ENCODE results near the gene PLEKHM1.

PLEKHM1 gene

GRCh38 chr17:45411348-45412105 is 79.0 kb downstream of the PLEKHM1 start:
- no peak overlapping the region for H2AFZ ChIP-seq (ENCODE audit: low read depth, low read length)
- no peak overlapping the region for H2BK12ac ChIP-seq (ENCODE audit: low read length in 2 of 2)
- H2BK5ac ChIP-seq (ENCODE audit: low read depth, low read length, poor library complexity, severe bottlenecking) = no peak overlapping the region
- H3K79me1 ChIP-seq (replicated peaks; ENCODE audit: low read length, poor library complexity, severe bottlenecking) = peaks cover 2% of the 10 kb centered on the region
- no peak overlapping the region for H3K9ac ChIP-seq (ENCODE audit: low read length)
- no peak overlapping the region for H2BK15ac ChIP-seq (ENCODE audit: low read depth, poor library complexity, severe bottlenecking)
- H2BK120ac ChIP-seq (ENCODE audit: low read depth, low read length) = no peak overlapping the region
- H3K14ac ChIP-seq (ENCODE audit: low read length in 2 of 2) = peak overlapping the region in 1 of 2 experiments; percentile 35
- peaks cover 0 to 3% of the 10 kb centered on the region in 2 experiments for H3K36me3 ChIP-seq (ENCODE audit: control insufficient read depth in 1 of 2, insufficient read depth in 2 of 2, low read depth in 1 of 2, low read length in 2 of 2)
- no peak overlapping the region for H3K4me3 ChIP-seq (ENCODE audit: insufficient read depth in 1 of 2, low read depth in 1 of 2, low read length in 2 of 2)
- H3K4me2 ChIP-seq (ENCODE audit: low read length, poor library complexity, severe bottlenecking) = no peak overlapping the region
- no peak overlapping the region for H4K8ac ChIP-seq (ENCODE audit: low read length)
- H3K9me3 ChIP-seq (ENCODE audit: control insufficient read depth, low read length) = no peaks in the 10 kb centered on the region
- peaks cover 18% of the 10 kb centered on the region for H3K4me1 ChIP-seq (ENCODE audit: control insufficient read depth, insufficient read depth, low read depth, low read length)
- 92% methylated on average over 5 of the region's 5 CpGs for WGBS
- no peak overlapping the region for H4K91ac ChIP-seq (ENCODE audit: low read length)
- H3K27me3 ChIP-seq (ENCODE audit: control insufficient read depth in 1 of 2, insufficient read depth in 1 of 2, low read length in 2 of 2) = no peaks in the 10 kb centered on the region
- no peak overlapping the region for H3K27ac ChIP-seq (ENCODE audit: low read length, poor library complexity, severe bottlenecking)
- no peak overlapping the region for H3K18ac ChIP-seq (ENCODE audit: low read depth in 1 of 2, low read length in 2 of 2)
- H3K23ac ChIP-seq (ENCODE audit: low read length in 2 of 2) = no peak overlapping the region
- DNase-seq = no peak
- H2AK5ac ChIP-seq (ENCODE audit: low read length, severe bottlenecking) = no peak overlapping the region
- no peak overlapping the region for H3K4ac ChIP-seq (ENCODE audit: low read depth in 1 of 2, low read length in 2 of 2)

GRCh38 chr17:45410144-45411091 is 80.1 kb downstream of the PLEKHM1 start:
- peaks cover 0 to 3% of the 10 kb centered on the region in 2 experiments for H3K36me3 ChIP-seq (ENCODE audit: control insufficient read depth in 1 of 2, insufficient read depth in 2 of 2, low read depth in 1 of 2, low read length in 2 of 2)
- H2BK12ac ChIP-seq (ENCODE audit: low read length in 2 of 2) = no peak overlapping the region
- no peak overlapping the region for H2BK15ac ChIP-seq (ENCODE audit: low read depth, poor library complexity, severe bottlenecking)
- no peak overlapping the region for H3K27ac ChIP-seq (ENCODE audit: low read length, poor library complexity, severe bottlenecking)
- H3K4ac ChIP-seq (ENCODE audit: low read depth in 1 of 2, low read length in 2 of 2) = no peak overlapping the region
- H4K91ac ChIP-seq (ENCODE audit: low read length) = no peak overlapping the region
- H3K23ac ChIP-seq (ENCODE audit: low read length in 2 of 2) = no peak overlapping the region
- WGBS = 81% methylated on average over 24 of the region's 24 CpGs
- no peak overlapping the region for H2AK5ac ChIP-seq (ENCODE audit: low read length, severe bottlenecking)
- no peak overlapping the region for H3K4me3 ChIP-seq (ENCODE audit: insufficient read depth in 1 of 2, low read depth in 1 of 2, low read length in 2 of 2)
- no peak overlapping the region for H3K14ac ChIP-seq (ENCODE audit: low read length in 2 of 2)
- no peak overlapping the region for H2BK5ac ChIP-seq (ENCODE audit: low read depth, low read length, poor library complexity, severe bottlenecking)
- no peak overlapping the region for H4K8ac ChIP-seq (ENCODE audit: low read length)
- no peak for DNase-seq
- H3K79me1 ChIP-seq (replicated peaks; ENCODE audit: low read length, poor library complexity, severe bottlenecking) = peaks cover 2% of the 10 kb centered on the region
- no peak overlapping the region for H2BK120ac ChIP-seq (ENCODE audit: low read depth, low read length)
- no peak overlapping the region for H2AFZ ChIP-seq (ENCODE audit: low read depth, low read length)
- H3K9me3 ChIP-seq (ENCODE audit: control insufficient read depth, low read length) = no peaks in the 10 kb centered on the region
- H3K9ac ChIP-seq (ENCODE audit: low read length) = no peak overlapping the region
- H3K4me1 ChIP-seq (ENCODE audit: control insufficient read depth, insufficient read depth, low read depth, low read length) = peaks cover 25% of the 10 kb centered on the region
- no peak overlapping the region for H3K4me2 ChIP-seq (ENCODE audit: low read length, poor library complexity, severe bottlenecking)
- H3K27me3 ChIP-seq (ENCODE audit: control insufficient read depth in 1 of 2, insufficient read depth in 1 of 2, low read length in 2 of 2) = no peaks in the 10 kb centered on the region
- H3K18ac ChIP-seq (ENCODE audit: low read depth in 1 of 2, low read length in 2 of 2) = no peak overlapping the region

- Histone ChIP-seq H4K8ac (ENCODE audit: low read length) (no peak overlapping the region), H3K4me1 (ENCODE audit: control insufficient read depth, insufficient read depth, low read depth, low read length) (peaks cover 27% of the 10 kb centered on the region), H2BK5ac (ENCODE audit: low read depth, low read length, poor library complexity, severe bottlenecking) (no peak overlapping the region), H4K91ac (ENCODE audit: low read length) (no peak overlapping the region), H2BK12ac (ENCODE audit: low read length in 2 of 2) (no peak overlapping the region), H3K9me3 (ENCODE audit: control insufficient read depth, low read length) (no peaks in the 10 kb centered on the region), H3K23ac (ENCODE audit: low read length in 2 of 2) (no peak overlapping the region), H2BK120ac (ENCODE audit: low read depth, low read length) (no peak overlapping the region), H3K18ac (ENCODE audit: low read depth in 1 of 2, low read length in 2 of 2) (no peak overlapping the region), H3K9ac (ENCODE audit: low read length) (no peak overlapping the region), H2AFZ (ENCODE audit: low read depth, low read length) (no peak overlapping the region), H3K4me2 (ENCODE audit: low read length, poor library complexity, severe bottlenecking) (no peak overlapping the region), H3K4me3 (ENCODE audit: insufficient read depth in 1 of 2, low read depth in 1 of 2, low read length in 2 of 2) (no peak overlapping the region), H3K36me3 (ENCODE audit: control insufficient read depth in 1 of 2, insufficient read depth in 2 of 2, low read depth in 1 of 2, low read length in 2 of 2) (peaks cover 2 to 3% of the 10 kb centered on the region in 2 experiments), H2AK5ac (ENCODE audit: low read length, severe bottlenecking) (no peak overlapping the region), H2BK15ac (ENCODE audit: low read depth, poor library complexity, severe bottlenecking) (no peak overlapping the region), H3K14ac (ENCODE audit: low read length in 2 of 2) (no peak overlapping the region), H3K79me1 (replicated peaks; ENCODE audit: low read length, poor library complexity, severe bottlenecking) (peaks cover 2% of the 10 kb centered on the region), H3K27me3 (ENCODE audit: control insufficient read depth in 1 of 2, insufficient read depth in 1 of 2, low read length in 2 of 2) (no peaks in the 10 kb centered on the region), H3K27ac (ENCODE audit: low read length, poor library complexity, severe bottlenecking) (no peak overlapping the region), H3K4ac (ENCODE audit: low read depth in 1 of 2, low read length in 2 of 2) (no peak overlapping the region)
- WGBS = 79% methylated on average over 4 of the region's 5 CpGs
- no peak for DNase-seq
Measured at GRCh38 chr17:45409659-45410076, 80.9 kb downstream of the PLEKHM1 start.

Measured in mesenchymal stem cell (in vitro differentiated cells and primary cell).